WTC11 (cell line): ENCODE data around the gene LIG1. TPM values are rescaled to one million over a fixed set of nuclear protein-coding genes. Genes with fewer than 3 reads are reported as not detected.

ENCODE experiments used
- ATAC-seq: fragments of 200-7000 bp; cut with Tn5 transposase; 2 replicates; pipeline ENCODE4 v1.10.0; 2021; ENCODE audit warnings: mild to moderate bottlenecking, moderate library complexity
- CTCF ChIA-PET: fragments of 300-600 bp; sonication (Branson Sonifier 250); formaldehyde crosslinking; loops from one replicate; lab custom pipeline; 2021; ENCODE audit warnings: antibody characterized with exemption; lab: Charles Lee
- POLR2A ChIA-PET: fragments of 350-600 bp; sonication (Branson Sonifier 250); formaldehyde crosslinking; loops from one replicate; lab custom pipeline; 2021; ENCODE audit warnings: antibody characterized with exemption; lab: Charles Lee
- DNase-seq: peaks from one replicate; pipeline ENCODE4 v3.0.0; 2021; ENCODE audit warnings: low spot score
- H3K27ac Mint-ChIP-seq: 2 replicates; pipeline ENCODE4 v1.8.0; 2021; ENCODE audit warnings: mixed read lengths
- H3K27me3 Mint-ChIP-seq: 2 replicates; pipeline ENCODE4 v1.8.0; 2021; ENCODE audit warnings: low read depth, mild to moderate bottlenecking, moderate library complexity, mixed read lengths
- H3K36me3 Mint-ChIP-seq: 2 replicates; pipeline ENCODE4 v1.8.0; 2021; ENCODE audit warnings: mixed read lengths
- H3K4me1 Mint-ChIP-seq: 2 replicates; pipeline ENCODE4 v1.8.0; 2022; ENCODE audit warnings: mixed read lengths
- H3K4me3 Mint-ChIP-seq: 2 replicates; pipeline ENCODE4 v1.8.0; 2021; ENCODE audit warnings: mild to moderate bottlenecking, moderate library complexity, mixed read lengths
- H3K9me3 Mint-ChIP-seq: 2 replicates; pipeline ENCODE4 v1.8.0; 2021; ENCODE audit warnings: mixed read lengths
- EMX1 ChIP-seq: fragments of 250-450 bp; sonication (Bioruptor Pico); IDR thresholded peaks from 2 replicates; pipeline ENCODE4 v1.8.0; 2021; ENCODE audit warnings: mild to moderate bottlenecking
- ETV6 ChIP-seq: sonication (generic); formaldehyde crosslinking; IDR thresholded peaks from 2 replicates; pipeline ENCODE4 v1.8.1; 2022; ENCODE audit warnings: mild to moderate bottlenecking, missing genetic modification reagents
- GRHL2 ChIP-seq: fragments of 250-450 bp; sonication (Bioruptor Pico); IDR thresholded peaks from 2 replicates; pipeline ENCODE4 v1.8.0; 2022; ENCODE audit warnings: mild to moderate bottlenecking, moderate library complexity; ENCODE audit not compliant: insufficient replicate concordance, severe bottlenecking
- IRF2 ChIP-seq: sonication (generic); formaldehyde crosslinking; IDR thresholded peaks from 2 replicates; pipeline ENCODE4 v1.8.0; 2022; ENCODE audit warnings: low read depth, missing genetic modification reagents, borderline replicate concordance
- JUN ChIP-seq: sonication (generic); formaldehyde crosslinking; IDR thresholded peaks from 2 replicates; pipeline ENCODE4 v1.8.0; 2023; ENCODE audit warnings: mild to moderate bottlenecking, missing genetic modification reagents
- NFYB ChIP-seq: sonication (generic); formaldehyde crosslinking; conservative IDR thresholded peaks from 2 replicates; pipeline ENCODE4 v1.8.0; 2022; ENCODE audit warnings: low read depth, missing genetic modification reagents
- SMAD3 ChIP-seq: sonication (generic); formaldehyde crosslinking; IDR thresholded peaks from 2 replicates; pipeline ENCODE4 v1.8.0; 2022; ENCODE audit warnings: missing genetic modification reagents, mild to moderate bottlenecking, borderline replicate concordance
- TCF7 ChIP-seq: sonication (generic); formaldehyde crosslinking; IDR thresholded peaks from 2 replicates; pipeline ENCODE4 v1.8.0; 2022; ENCODE audit warnings: mild to moderate bottlenecking, low read depth, missing genetic modification reagents, moderate library complexity
- TP53 ChIP-seq: sonication (generic); formaldehyde crosslinking; IDR thresholded peaks from 2 replicates; pipeline ENCODE4 v1.8.1; 2023; ENCODE audit warnings: mild to moderate bottlenecking, missing genetic modification reagents
- ZNF317 ChIP-seq: sonication (generic); formaldehyde crosslinking; IDR thresholded peaks from 2 replicates; pipeline ENCODE4 v1.8.1; 2023; ENCODE audit warnings: low read depth, mild to moderate bottlenecking, moderate library complexity, missing genetic modification reagents, borderline replicate concordance
- ZNF416 ChIP-seq: fragments of 250-450 bp; sonication (Bioruptor Pico); IDR thresholded peaks from 2 replicates; pipeline ENCODE4 v1.9.0; 2021; ENCODE audit warnings: mild to moderate bottlenecking, inconsistent platforms
- ZNF671 ChIP-seq: fragments of 250-450 bp; sonication (Bioruptor Pico); IDR thresholded peaks from 2 replicates; pipeline ENCODE4 v1.8.0; 2021; ENCODE audit warnings: mild to moderate bottlenecking
- total RNA-seq: library from RNA; stranded (reverse); gene quantifications from 3 replicates; pipeline ENCODE4 v1.2.3, GENCODE V29; 2021
- TF ChIP-seq, protein P1 (sequence below): sonication (generic); formaldehyde crosslinking; IDR thresholded peaks from 2 replicates; pipeline ENCODE4 v1.8.1; 2023; ENCODE audit warnings: mild to moderate bottlenecking, missing genetic modification reagents, borderline replicate concordance
- TF ChIP-seq, protein P2 (sequence below): fragments of 250-450 bp; sonication (Bioruptor Pico); IDR thresholded peaks from 2 replicates; pipeline ENCODE4 v1.8.0; 2021; ENCODE audit warnings: mild to moderate bottlenecking
- TF ChIP-seq, protein P3 (sequence below): sonication (generic); formaldehyde crosslinking; IDR thresholded peaks from 2 replicates; pipeline ENCODE4 v1.8.0; 2023; ENCODE audit warnings: missing genetic modification reagents, mild to moderate bottlenecking, borderline replicate concordance
- TF ChIP-seq, protein P4 (sequence below): sonication (generic); formaldehyde crosslinking; IDR thresholded peaks from 2 replicates; pipeline ENCODE4 v1.8.1; 2023; ENCODE audit warnings: mild to moderate bottlenecking, missing genetic modification reagents, moderate library complexity
- TF ChIP-seq, protein P5 (sequence below): sonication (generic); formaldehyde crosslinking; IDR thresholded peaks from 2 replicates; pipeline ENCODE4 v1.8.0; 2022; ENCODE audit warnings: mild to moderate bottlenecking, missing genetic modification reagents
- TF ChIP-seq, protein P6 (sequence below): sonication (generic); formaldehyde crosslinking; IDR thresholded peaks from 2 replicates; pipeline ENCODE4 v1.8.1; 2022; ENCODE audit warnings: missing genetic modification reagents, borderline replicate concordance
- TF ChIP-seq, protein P7 (sequence below): sonication (generic); formaldehyde crosslinking; conservative IDR thresholded peaks from 2 replicates; pipeline ENCODE4 v1.8.1; 2022; ENCODE audit warnings: mild to moderate bottlenecking, missing genetic modification reagents

Gene LIG1
- total RNA-seq, 1 experiment from 2014 or later, result 119 TPM

DNA sequence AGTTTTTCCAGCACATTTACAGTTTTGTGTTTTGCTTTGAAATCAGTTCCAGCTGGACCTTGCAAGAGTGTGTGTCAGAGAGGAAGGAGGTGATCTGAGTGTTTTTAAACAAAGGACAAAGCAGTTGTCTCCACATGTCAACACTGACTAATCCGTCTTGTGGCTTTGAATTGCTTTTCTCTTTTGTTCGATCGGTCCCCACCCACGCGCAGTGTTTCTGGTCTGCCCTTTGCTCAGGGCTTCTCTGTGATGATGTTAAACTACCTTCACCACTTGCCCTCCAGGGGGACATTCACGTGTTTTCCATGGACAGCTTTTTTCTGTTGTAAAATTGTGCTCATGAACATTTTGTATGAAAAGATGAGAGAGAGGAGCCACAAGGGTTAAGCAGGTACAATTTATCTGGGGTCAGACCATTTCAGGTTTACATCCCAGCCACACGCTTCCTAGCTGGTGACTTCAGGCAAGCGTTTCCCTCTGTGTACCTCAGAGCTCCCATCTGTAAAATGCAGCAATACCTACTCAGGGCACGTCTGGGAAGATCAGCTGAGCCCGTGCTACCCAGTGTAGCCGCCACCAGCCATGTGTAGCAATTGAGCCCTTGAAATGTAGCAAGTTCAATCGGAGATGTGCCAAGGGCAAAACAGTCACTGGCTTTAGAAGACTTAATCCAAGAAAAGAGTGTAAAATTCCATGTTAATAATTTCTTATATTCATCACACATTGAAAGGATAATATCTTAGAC lies 46.1 kb downstream of the LIG1 start (continued):
- TF ChIP-seq ETV6 (CRISPR knock-in tag) (no peak), SMAD3 (CRISPR knock-in tag) (no peak)

DNA sequence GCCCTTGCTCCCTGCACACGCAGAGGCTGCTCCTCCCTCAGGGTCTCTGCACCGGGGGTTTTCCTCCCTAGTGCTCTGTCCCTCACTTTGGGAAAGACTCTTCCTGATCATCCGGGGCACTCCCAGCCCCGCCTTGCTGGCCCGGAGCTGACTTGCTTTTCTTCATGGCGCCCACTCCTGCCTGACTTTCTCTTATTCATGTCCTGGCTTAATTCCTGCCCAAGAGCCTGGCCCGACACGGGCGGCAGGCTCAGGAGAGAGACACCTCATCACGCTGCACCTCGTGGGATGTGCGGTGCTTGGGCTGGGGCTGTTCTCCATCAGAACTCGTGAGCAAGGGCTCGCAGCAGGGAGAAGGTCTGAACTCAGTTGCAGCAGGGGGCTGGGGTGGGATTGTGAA lies 47.7 kb downstream of the LIG1 start:
- TF ChIP-seq, protein P1, sequence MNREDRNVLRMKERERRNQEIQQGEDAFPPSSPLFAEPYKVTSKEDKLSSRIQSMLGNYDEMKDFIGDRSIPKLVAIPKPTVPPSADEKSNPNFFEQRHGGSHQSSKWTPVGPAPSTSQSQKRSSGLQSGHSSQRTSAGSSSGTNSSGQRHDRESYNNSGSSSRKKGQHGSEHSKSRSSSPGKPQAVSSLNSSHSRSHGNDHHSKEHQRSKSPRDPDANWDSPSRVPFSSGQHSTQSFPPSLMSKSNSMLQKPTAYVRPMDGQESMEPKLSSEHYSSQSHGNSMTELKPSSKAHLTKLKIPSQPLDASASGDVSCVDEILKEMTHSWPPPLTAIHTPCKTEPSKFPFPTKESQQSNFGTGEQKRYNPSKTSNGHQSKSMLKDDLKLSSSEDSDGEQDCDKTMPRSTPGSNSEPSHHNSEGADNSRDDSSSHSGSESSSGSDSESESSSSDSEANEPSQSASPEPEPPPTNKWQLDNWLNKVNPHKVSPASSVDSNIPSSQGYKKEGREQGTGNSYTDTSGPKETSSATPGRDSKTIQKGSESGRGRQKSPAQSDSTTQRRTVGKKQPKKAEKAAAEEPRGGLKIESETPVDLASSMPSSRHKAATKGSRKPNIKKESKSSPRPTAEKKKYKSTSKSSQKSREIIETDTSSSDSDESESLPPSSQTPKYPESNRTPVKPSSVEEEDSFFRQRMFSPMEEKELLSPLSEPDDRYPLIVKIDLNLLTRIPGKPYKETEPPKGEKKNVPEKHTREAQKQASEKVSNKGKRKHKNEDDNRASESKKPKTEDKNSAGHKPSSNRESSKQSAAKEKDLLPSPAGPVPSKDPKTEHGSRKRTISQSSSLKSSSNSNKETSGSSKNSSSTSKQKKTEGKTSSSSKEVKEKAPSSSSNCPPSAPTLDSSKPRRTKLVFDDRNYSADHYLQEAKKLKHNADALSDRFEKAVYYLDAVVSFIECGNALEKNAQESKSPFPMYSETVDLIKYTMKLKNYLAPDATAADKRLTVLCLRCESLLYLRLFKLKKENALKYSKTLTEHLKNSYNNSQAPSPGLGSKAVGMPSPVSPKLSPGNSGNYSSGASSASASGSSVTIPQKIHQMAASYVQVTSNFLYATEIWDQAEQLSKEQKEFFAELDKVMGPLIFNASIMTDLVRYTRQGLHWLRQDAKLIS (CRISPR knock-in tag), result no peak
- TF ChIP-seq TP53, result no peak
- TF ChIP-seq ZNF317, result no peak
- no peak for TF ChIP-seq ZNF671
- TF ChIP-seq, protein P2, sequence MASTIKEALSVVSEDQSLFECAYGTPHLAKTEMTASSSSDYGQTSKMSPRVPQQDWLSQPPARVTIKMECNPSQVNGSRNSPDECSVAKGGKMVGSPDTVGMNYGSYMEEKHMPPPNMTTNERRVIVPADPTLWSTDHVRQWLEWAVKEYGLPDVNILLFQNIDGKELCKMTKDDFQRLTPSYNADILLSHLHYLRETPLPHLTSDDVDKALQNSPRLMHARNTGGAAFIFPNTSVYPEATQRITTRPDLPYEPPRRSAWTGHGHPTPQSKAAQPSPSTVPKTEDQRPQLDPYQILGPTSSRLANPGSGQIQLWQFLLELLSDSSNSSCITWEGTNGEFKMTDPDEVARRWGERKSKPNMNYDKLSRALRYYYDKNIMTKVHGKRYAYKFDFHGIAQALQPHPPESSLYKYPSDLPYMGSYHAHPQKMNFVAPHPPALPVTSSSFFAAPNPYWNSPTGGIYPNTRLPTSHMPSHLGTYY, result no peak
- TF ChIP-seq GRHL2 (CRISPR knock-in tag), result no peak
- TF ChIP-seq, protein P3, sequence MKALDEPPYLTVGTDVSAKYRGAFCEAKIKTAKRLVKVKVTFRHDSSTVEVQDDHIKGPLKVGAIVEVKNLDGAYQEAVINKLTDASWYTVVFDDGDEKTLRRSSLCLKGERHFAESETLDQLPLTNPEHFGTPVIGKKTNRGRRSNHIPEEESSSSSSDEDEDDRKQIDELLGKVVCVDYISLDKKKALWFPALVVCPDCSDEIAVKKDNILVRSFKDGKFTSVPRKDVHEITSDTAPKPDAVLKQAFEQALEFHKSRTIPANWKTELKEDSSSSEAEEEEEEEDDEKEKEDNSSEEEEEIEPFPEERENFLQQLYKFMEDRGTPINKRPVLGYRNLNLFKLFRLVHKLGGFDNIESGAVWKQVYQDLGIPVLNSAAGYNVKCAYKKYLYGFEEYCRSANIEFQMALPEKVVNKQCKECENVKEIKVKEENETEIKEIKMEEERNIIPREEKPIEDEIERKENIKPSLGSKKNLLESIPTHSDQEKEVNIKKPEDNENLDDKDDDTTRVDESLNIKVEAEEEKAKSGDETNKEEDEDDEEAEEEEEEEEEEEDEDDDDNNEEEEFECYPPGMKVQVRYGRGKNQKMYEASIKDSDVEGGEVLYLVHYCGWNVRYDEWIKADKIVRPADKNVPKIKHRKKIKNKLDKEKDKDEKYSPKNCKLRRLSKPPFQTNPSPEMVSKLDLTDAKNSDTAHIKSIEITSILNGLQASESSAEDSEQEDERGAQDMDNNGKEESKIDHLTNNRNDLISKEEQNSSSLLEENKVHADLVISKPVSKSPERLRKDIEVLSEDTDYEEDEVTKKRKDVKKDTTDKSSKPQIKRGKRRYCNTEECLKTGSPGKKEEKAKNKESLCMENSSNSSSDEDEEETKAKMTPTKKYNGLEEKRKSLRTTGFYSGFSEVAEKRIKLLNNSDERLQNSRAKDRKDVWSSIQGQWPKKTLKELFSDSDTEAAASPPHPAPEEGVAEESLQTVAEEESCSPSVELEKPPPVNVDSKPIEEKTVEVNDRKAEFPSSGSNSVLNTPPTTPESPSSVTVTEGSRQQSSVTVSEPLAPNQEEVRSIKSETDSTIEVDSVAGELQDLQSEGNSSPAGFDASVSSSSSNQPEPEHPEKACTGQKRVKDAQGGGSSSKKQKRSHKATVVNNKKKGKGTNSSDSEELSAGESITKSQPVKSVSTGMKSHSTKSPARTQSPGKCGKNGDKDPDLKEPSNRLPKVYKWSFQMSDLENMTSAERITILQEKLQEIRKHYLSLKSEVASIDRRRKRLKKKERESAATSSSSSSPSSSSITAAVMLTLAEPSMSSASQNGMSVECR, result no peak
- TF ChIP-seq, protein P4, sequence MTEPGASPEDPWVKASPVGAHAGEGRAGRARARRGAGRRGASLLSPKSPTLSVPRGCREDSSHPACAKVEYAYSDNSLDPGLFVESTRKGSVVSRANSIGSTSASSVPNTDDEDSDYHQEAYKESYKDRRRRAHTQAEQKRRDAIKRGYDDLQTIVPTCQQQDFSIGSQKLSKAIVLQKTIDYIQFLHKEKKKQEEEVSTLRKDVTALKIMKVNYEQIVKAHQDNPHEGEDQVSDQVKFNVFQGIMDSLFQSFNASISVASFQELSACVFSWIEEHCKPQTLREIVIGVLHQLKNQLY (CRISPR knock-in tag), result no peak
- TF ChIP-seq JUN (CRISPR knock-in tag), result no peak
- TF ChIP-seq TCF7 (CRISPR knock-in tag), result no peak
- H3K27me3 Mint-ChIP-seq, result no peaks in the 10 kb centered on the region
- ChIA-PET POLR2A (no interaction called here), CTCF (no interaction called here)
- H3K4me1 Mint-ChIP-seq, result no peaks in the 10 kb centered on the region
- peaks cover 69% of the 10 kb centered on the region for H3K36me3 Mint-ChIP-seq
- peak overlapping the region; percentile 32; the same call in 1 of the 2 replicates for H3K27ac Mint-ChIP-seq
- no peaks in the 10 kb centered on the region for H3K9me3 Mint-ChIP-seq
- DNase-seq (no peak), ATAC-seq (no peak)
- H3K4me3 Mint-ChIP-seq, result no peak overlapping the region

DNA sequence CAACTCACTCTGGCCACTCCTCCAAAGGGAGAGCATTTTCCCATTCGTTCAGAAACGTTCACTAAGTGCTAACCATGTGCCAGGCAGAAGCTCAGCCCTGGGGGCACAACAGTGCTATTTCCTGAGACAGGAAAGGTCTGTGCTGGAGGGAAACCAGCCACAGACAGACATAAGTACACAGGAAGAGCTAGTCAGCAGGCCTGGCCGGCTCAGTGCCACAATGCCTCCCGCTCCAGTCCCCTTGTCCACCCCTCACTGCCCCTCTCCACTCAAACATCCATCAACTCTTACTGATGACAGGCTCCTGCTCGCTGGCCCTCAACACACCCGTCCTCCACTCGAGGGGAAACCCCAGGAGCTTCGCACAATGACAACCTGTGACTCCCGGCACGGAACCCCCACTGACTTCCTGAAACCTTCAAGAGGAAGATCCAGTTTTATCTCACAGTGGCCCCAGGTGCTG lies 48.2 kb downstream of the LIG1 start:
- no peaks in the 10 kb centered on the region for H3K27me3 Mint-ChIP-seq
- TF ChIP-seq, protein P5, sequence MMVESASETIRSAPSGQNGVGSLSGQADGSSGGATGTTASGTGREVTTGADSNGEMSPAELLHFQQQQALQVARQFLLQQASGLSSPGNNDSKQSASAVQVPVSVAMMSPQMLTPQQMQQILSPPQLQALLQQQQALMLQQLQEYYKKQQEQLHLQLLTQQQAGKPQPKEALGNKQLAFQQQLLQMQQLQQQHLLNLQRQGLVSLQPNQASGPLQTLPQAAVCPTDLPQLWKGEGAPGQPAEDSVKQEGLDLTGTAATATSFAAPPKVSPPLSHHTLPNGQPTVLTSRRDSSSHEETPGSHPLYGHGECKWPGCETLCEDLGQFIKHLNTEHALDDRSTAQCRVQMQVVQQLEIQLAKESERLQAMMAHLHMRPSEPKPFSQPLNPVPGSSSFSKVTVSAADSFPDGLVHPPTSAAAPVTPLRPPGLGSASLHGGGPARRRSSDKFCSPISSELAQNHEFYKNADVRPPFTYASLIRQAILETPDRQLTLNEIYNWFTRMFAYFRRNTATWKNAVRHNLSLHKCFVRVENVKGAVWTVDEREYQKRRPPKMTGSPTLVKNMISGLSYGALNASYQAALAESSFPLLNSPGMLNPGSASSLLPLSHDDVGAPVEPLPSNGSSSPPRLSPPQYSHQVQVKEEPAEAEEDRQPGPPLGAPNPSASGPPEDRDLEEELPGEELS, result no peak
- TF ChIP-seq ZNF416 (CRISPR knock-in tag), result no peak
- TF ChIP-seq, protein P6, sequence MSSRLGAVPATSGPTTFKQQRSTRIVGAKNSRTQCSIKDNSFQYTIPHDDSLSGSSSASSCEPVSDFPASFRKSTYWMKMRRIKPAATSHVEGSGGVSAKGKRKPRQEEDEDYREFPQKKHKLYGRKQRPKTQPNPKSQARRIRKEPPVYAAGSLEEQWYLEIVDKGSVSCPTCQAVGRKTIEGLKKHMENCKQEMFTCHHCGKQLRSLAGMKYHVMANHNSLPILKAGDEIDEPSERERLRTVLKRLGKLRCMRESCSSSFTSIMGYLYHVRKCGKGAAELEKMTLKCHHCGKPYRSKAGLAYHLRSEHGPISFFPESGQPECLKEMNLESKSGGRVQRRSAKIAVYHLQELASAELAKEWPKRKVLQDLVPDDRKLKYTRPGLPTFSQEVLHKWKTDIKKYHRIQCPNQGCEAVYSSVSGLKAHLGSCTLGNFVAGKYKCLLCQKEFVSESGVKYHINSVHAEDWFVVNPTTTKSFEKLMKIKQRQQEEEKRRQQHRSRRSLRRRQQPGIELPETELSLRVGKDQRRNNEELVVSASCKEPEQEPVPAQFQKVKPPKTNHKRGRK (CRISPR knock-in tag), result no peak
- no peak for TF ChIP-seq JUN (CRISPR knock-in tag)
- TF ChIP-seq EMX1 (CRISPR knock-in tag), result no peak
- TF ChIP-seq, protein P7, sequence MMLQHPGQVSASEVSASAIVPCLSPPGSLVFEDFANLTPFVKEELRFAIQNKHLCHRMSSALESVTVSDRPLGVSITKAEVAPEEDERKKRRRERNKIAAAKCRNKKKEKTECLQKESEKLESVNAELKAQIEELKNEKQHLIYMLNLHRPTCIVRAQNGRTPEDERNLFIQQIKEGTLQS, result no peak
- no peak for TF ChIP-seq IRF2 (CRISPR knock-in tag)
- no peak for TF ChIP-seq NFYB (CRISPR knock-in tag)

More for the DNA sequence above, 48.2 kb downstream of the LIG1 start:
- ChIA-PET CTCF (no interaction called here), POLR2A (no interaction called here)
- H3K36me3 Mint-ChIP-seq, result peaks cover 66% of the 10 kb centered on the region
- H3K4me1 Mint-ChIP-seq, result no peaks in the 10 kb centered on the region
- H3K9me3 Mint-ChIP-seq, result no peaks in the 10 kb centered on the region
- no peak overlapping the region for H3K27ac Mint-ChIP-seq
- no peak overlapping the region for H3K4me3 Mint-ChIP-seq
- DNase-seq (no peak), ATAC-seq (no peak)
